ENCODE measurements around the gene FXYD7. TPM values are rescaled to one million over a fixed set of nuclear protein-coding genes. Genes with fewer than 3 reads are reported as not detected.

The FXYD7 gene
- polyA plus RNA-seq, 1 experiment = 0.10 TPM

GRCh38 chr19:35153701-35154524 is 10.9 kb downstream of the FXYD7 start:
- DNase-seq (ENCODE audit: low read depth) = no peak

GRCh38 chr19:35154525-35155406 is 11.7 kb downstream of the FXYD7 start, which contains the start of gene FXYD5:
TSS of gene FXYD5 (plus strand) at chr19:35154735. CDS start at chr19:35155551, 816 bp downstream.
- peaks cover 8% of the 10 kb centered on the region for H3K36me3 ChIP-seq (ENCODE audit: control insufficient read depth, insufficient read depth, low read length)
- POLR2A ChIA-PET = no interaction called here

More at GRCh38 chr19:35153701-35154524, 10.9 kb downstream of the FXYD7 start:
- ChIA-PET CTCF (interaction anchor here (0.6 to 5.2 kb wide), 13 partner anchors 9 to 634 kb away, joined by 3 to 36 read pairs (median 5); partner anchors contain the start of genes FXYD7 and LGI4), POLR2A (no interaction called here)
- Histone ChIP-seq H3K4me3 (ENCODE audit: low read depth, low read length) (peak overlapping the region; percentile 84), H3K27me3 (ENCODE audit: control insufficient read depth, insufficient read depth, low read length) (no peaks in the 10 kb centered on the region), H3K36me3 (ENCODE audit: control insufficient read depth, insufficient read depth, low read length) (peaks cover 2% of the 10 kb centered on the region)
- TF ChIP-seq CTCF (IDR thresholded peaks at IDR 0.05; ENCODE audit: insufficient read depth, low read depth, low read length) = peak; percentile 78

GRCh38 chr19:35155441-35155840 is 12.4 kb downstream of the FXYD7 start:
- Histone ChIP-seq H3K4me3 (ENCODE audit: low read depth, low read length) (peak overlapping the region; percentile 84), H3K27me3 (ENCODE audit: control insufficient read depth, insufficient read depth, low read length) (no peaks in the 10 kb centered on the region), H3K36me3 (ENCODE audit: control insufficient read depth, insufficient read depth, low read length) (peaks cover 9% of the 10 kb centered on the region)
- ChIA-PET POLR2A (no interaction called here), CTCF (interaction anchor here (5.2 kb wide), 1 partner anchor 13 kb away, joined by 36 read pairs; the partner anchor contains the start of gene FXYD7)
- no peak for TF ChIP-seq CTCF (IDR thresholded peaks at IDR 0.05; ENCODE audit: insufficient read depth, low read depth, low read length)
- no peak for DNase-seq (ENCODE audit: low read depth)

More at GRCh38 chr19:35154525-35155406, 11.7 kb downstream of the FXYD7 start, which contains the start of gene FXYD5:
- peak; percentile 17; the same call in 1 of the 2 replicates for TF ChIP-seq CTCF (IDR thresholded peaks at IDR 0.05; ENCODE audit: insufficient read depth, low read depth, low read length)
- H3K4me3 ChIP-seq (ENCODE audit: low read depth, low read length) = peak within 1 kb of the TSS; percentile 84
- DNase-seq (ENCODE audit: low read depth) = no peak
- H3K27me3 ChIP-seq (ENCODE audit: control insufficient read depth, insufficient read depth, low read length) = no peaks in the 10 kb centered on the region
- CTCF ChIA-PET = interaction anchor here (0.6 to 5.2 kb wide), 10 partner anchors 8 to 633 kb away, joined by 3 to 36 read pairs (median 6); partner anchors contain the start of genes FXYD7 and LGI4

GRCh38 chr19:35155981-35156672 is 13.1 kb downstream of the FXYD7 start:
- ChIA-PET POLR2A (no interaction called here), CTCF (no interaction called here)
- TF ChIP-seq CTCF (IDR thresholded peaks at IDR 0.05; ENCODE audit: insufficient read depth, low read depth, low read length) = no peak
- Histone ChIP-seq H3K36me3 (ENCODE audit: control insufficient read depth, insufficient read depth, low read length) (peaks cover 9% of the 10 kb centered on the region), H3K4me3 (ENCODE audit: low read depth, low read length) (peak overlapping the region; percentile 84), H3K27me3 (ENCODE audit: control insufficient read depth, insufficient read depth, low read length) (no peaks in the 10 kb centered on the region)
- no peak for DNase-seq (ENCODE audit: low read depth)
